PFSK-1 (cell line): ENCODE data around the gene FOXC1.

Experiments
- FOXP2 ChIP-seq: optimal IDR thresholded peaks from 2 replicates; pipeline ENCODE3; 2011; ENCODE audit warnings: borderline replicate concordance, control low read depth, inconsistent platforms; ENCODE audit not compliant: insufficient read depth; ENCODE audit errors: extremely low read length, extremely low read depth
- POLR2AphosphoS5 ChIP-seq: IDR thresholded peaks from 2 replicates; pipeline ENCODE4 v1.6.1; 2012; ENCODE audit warnings: low read depth, mild to moderate bottlenecking, control low read depth, low read length, moderate library complexity
- TAF1 ChIP-seq: IDR thresholded peaks from 2 replicates; pipeline ENCODE4 v1.6.1; 2012; ENCODE audit warnings: low read length, control low read depth, borderline replicate concordance; ENCODE audit not compliant: insufficient read depth
- TF ChIP-seq, protein P1 (sequence below), 2 experiments: IDR thresholded peaks; 2 replicates each; pipeline versions ENCODE4 v1.6.1 to v1.8.0; 2011 to 2012; ENCODE audit warnings: low read depth in 2 of 2, low read length in 2 of 2, control low read depth in 1 of 2, inconsistent platforms in 1 of 2, mild to moderate bottlenecking in 1 of 2, moderate library complexity in 1 of 2; ENCODE audit not compliant: insufficient read depth in 1 of 2

DNA sequence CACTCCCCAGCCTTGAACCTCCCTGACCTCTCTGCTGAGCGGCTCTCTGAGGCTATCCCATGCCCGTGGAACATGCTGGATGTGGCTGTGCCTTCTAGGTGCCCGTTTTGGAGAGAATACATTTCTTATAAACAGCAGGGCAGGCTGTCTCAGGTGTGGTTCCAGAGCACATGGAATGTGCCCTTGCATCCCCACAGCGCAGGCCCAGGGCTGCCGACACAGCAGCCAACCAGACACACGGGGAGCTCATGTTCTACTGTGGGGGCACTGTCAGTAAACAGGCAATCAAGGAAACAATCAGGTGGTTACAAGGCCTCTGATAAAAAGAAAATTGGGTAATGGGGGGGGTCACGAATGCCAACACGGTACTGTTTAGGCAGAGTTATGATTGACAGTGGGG, 30.8 kb downstream of the FOXC1 start:
- TF ChIP-seq FOXP2 (no peak), TAF1 (no peak), POLR2AphosphoS5 (no peak)
- TF ChIP-seq, protein P1, sequence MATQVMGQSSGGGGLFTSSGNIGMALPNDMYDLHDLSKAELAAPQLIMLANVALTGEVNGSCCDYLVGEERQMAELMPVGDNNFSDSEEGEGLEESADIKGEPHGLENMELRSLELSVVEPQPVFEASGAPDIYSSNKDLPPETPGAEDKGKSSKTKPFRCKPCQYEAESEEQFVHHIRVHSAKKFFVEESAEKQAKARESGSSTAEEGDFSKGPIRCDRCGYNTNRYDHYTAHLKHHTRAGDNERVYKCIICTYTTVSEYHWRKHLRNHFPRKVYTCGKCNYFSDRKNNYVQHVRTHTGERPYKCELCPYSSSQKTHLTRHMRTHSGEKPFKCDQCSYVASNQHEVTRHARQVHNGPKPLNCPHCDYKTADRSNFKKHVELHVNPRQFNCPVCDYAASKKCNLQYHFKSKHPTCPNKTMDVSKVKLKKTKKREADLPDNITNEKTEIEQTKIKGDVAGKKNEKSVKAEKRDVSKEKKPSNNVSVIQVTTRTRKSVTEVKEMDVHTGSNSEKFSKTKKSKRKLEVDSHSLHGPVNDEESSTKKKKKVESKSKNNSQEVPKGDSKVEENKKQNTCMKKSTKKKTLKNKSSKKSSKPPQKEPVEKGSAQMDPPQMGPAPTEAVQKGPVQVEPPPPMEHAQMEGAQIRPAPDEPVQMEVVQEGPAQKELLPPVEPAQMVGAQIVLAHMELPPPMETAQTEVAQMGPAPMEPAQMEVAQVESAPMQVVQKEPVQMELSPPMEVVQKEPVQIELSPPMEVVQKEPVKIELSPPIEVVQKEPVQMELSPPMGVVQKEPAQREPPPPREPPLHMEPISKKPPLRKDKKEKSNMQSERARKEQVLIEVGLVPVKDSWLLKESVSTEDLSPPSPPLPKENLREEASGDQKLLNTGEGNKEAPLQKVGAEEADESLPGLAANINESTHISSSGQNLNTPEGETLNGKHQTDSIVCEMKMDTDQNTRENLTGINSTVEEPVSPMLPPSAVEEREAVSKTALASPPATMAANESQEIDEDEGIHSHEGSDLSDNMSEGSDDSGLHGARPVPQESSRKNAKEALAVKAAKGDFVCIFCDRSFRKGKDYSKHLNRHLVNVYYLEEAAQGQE (IDR thresholded peaks at IDR 0.05; ENCODE audit: insufficient read depth in 1 of 2, low read depth in 2 of 2, low read length in 2 of 2), result no peak
